ENCODE measurements around the gene LRP3.

LRP3 gene

GRCh38 chr19:33167438-33167837 is 26.7 kb upstream of the LRP3 start:
- TF ChIP-seq RAD21 (IDR thresholded peaks at IDR 0.05; ENCODE audit: low read depth) (no peak), FOXM1 (IDR thresholded peaks at IDR 0.05; ENCODE audit: borderline replicate concordance, low read depth) (no peak), MAX (IDR thresholded peaks at IDR 0.05) (no peak), NFIC (IDR thresholded peaks at IDR 0.05) (no peak), CREB1 (IDR thresholded peaks at IDR 0.05; ENCODE audit: low read depth) (no peak), REST (IDR thresholded peaks at IDR 0.05; ENCODE audit: low read depth) (no peak), TEAD4 (IDR thresholded peaks at IDR 0.05) (no peak), TAF1 (IDR thresholded peaks at IDR 0.05; ENCODE audit: low read depth) (no peak), YY1 (IDR thresholded peaks at IDR 0.05; ENCODE audit: low read depth) (no peak), ZBTB7A (IDR thresholded peaks at IDR 0.05; ENCODE audit: low read depth) (no peak), TCF12 (IDR thresholded peaks at IDR 0.05; ENCODE audit: low read depth) (no peak), EGR1 (IDR thresholded peaks at IDR 0.05) (no peak)

GRCh38 chr19:33168528-33168927 is 25.6 kb upstream of the LRP3 start:
- no peak for TF ChIP-seq RAD21 (IDR thresholded peaks at IDR 0.05; ENCODE audit: low read depth)
- no peak for TF ChIP-seq YY1 (IDR thresholded peaks at IDR 0.05; ENCODE audit: low read depth)
- TF ChIP-seq USF1 (IDR thresholded peaks at IDR 0.05) = no peak
- no peak for TF ChIP-seq REST (IDR thresholded peaks at IDR 0.05; ENCODE audit: low read depth)
- no peak for TF ChIP-seq ZBTB7A (IDR thresholded peaks at IDR 0.05; ENCODE audit: low read depth)

GRCh38 chr19:33171222-33171795 is 22.8 kb upstream of the LRP3 start:
- TF ChIP-seq FOXM1 (IDR thresholded peaks at IDR 0.05; ENCODE audit: borderline replicate concordance, low read depth) (no peak), USF1 (IDR thresholded peaks at IDR 0.05) (no peak)

GRCh38 chr19:33171916-33172359 is 22.2 kb upstream of the LRP3 start:
- TF ChIP-seq EP300 (IDR thresholded peaks at IDR 0.05; ENCODE audit: borderline replicate concordance) (no peak), CEBPB (IDR thresholded peaks at IDR 0.05) (no peak), TAF1 (IDR thresholded peaks at IDR 0.05; ENCODE audit: low read depth) (no peak), TEAD4 (IDR thresholded peaks at IDR 0.05) (no peak), NFIC (IDR thresholded peaks at IDR 0.05) (no peak), EGR1 (IDR thresholded peaks at IDR 0.05) (no peak), ZBTB7A (IDR thresholded peaks at IDR 0.05; ENCODE audit: low read depth) (no peak), YY1 (IDR thresholded peaks at IDR 0.05; ENCODE audit: low read depth) (no peak), CREB1 (IDR thresholded peaks at IDR 0.05; ENCODE audit: low read depth) (no peak), REST (IDR thresholded peaks at IDR 0.05; ENCODE audit: low read depth) (no peak), TCF12 (IDR thresholded peaks at IDR 0.05; ENCODE audit: low read depth) (no peak), USF1 (IDR thresholded peaks at IDR 0.05) (no peak), RAD21 (IDR thresholded peaks at IDR 0.05; ENCODE audit: low read depth) (no peak), MAX (IDR thresholded peaks at IDR 0.05) (no peak)

Measured in Ishikawa (cell line).